A549 (cell line): ENCODE measurements around the gene RABAC1. TPM values are rescaled to one million over a fixed set of nuclear protein-coding genes. Genes with fewer than 3 reads are reported as not detected.

ENCODE experiments used
- ATAC-seq, 2 experiments: fragments of 200-7000 bp in 1 of 2; fragments of >200 bp in 1 of 2; cut with Nextera tagmentation in 1 of 2; cut with Tn5 transposase in 1 of 2; 3 replicates each; pipeline versions ENCODE4 v1.8.0 to v1.9.1; 2018 to 2020; ENCODE audit warnings: mild to moderate bottlenecking in 1 of 2, moderate library complexity in 1 of 2
- CTCF ChIA-PET: fragments of 300-600 bp; sonication (Branson Sonifier 250); formaldehyde crosslinking; extraction: SDS; loops from one replicate; lab custom pipeline; 2021; ENCODE audit warnings: antibody characterized with exemption, inconsistent platforms; lab: Yijun Ruan, JAX
- POLR2A ChIA-PET: fragments of 350-600 bp; formaldehyde crosslinking; extraction: SDS; loops from one replicate; lab custom pipeline; 2021; ENCODE audit warnings: antibody characterized with exemption, inconsistent platforms; lab: Yijun Ruan, JAX
- DNase-seq, 2 experiments: peaks; one replicate each; pipeline versions ENCODE4 v3.0.0 to v3.0.0-alpha.2; 2011 to 2016; ENCODE audit warnings: low read depth in 1 of 2, low spot score in 1 of 2
- FAIRE-seq: peaks from 2 replicates; lab custom pipeline; 2011; peaks lifted over from hg19 to GRCh38; lab: Jason Lieb, UNC
- H3K27ac ChIP-seq, 2 experiments: fragments of >200 bp; sonication (Bioruptor Twin); formaldehyde crosslinking; 3 replicates each; pipeline ENCODE4 v1.5.1; 2016 to 2017
- H3K4me1 ChIP-seq: fragments of >200 bp; sonication (Bioruptor Twin); formaldehyde crosslinking; 3 replicates; pipeline ENCODE4 v1.6.1; 2016
- H3K4me2 ChIP-seq: fragments of >200 bp; sonication (Bioruptor Twin); formaldehyde crosslinking; 3 replicates; pipeline ENCODE4 v1.6.1; 2016
- H3K4me3 ChIP-seq: fragments of >200 bp; sonication (Bioruptor Twin); formaldehyde crosslinking; 3 replicates; pipeline ENCODE4 v1.5.1; 2016
- H3K9me3 ChIP-seq: fragments of >200 bp; sonication (Bioruptor Twin); formaldehyde crosslinking; 3 replicates; pipeline ENCODE4 v1.6.1; 2016
- CBX2 ChIP-seq: fragments of 200-600 bp; sonication (generic); IDR thresholded peaks from 2 replicates; pipeline ENCODE4 v1.6.1; 2016; ENCODE audit warnings: low read depth, mild to moderate bottlenecking, borderline replicate concordance
- CHD2 ChIP-seq: fragments of 150-350 bp; IDR thresholded peaks from 2 replicates; pipeline ENCODE4 v1.6.1; 2014; ENCODE audit warnings: low read length; ENCODE audit not compliant: partially characterized antibody
- CTCF ChIP-seq: fragments of >200 bp; sonication (Bioruptor Twin); formaldehyde crosslinking; IDR thresholded peaks from 3 replicates; pipeline ENCODE4 v1.5.1; 2016
- FOSB ChIP-seq: fragments of 250-450 bp; sonication (Bioruptor Pico); IDR thresholded peaks from 2 replicates; pipeline ENCODE4 v1.5.0; 2020; ENCODE audit warnings: mild to moderate bottlenecking, moderate library complexity
- FOSL2 ChIP-seq, 2 experiments: fragments of 450-650 bp in 1 of 2; fragments of >200 bp in 1 of 2; sonication (Bioruptor Twin) in 1 of 2; formaldehyde crosslinking; IDR thresholded peaks; 2 replicates each; pipeline versions ENCODE4 v1.5.0 to v1.6.1; 2016 to 2020; ENCODE audit warnings: mild to moderate bottlenecking in 1 of 2, moderate library complexity in 1 of 2
- FOXS1 ChIP-seq: fragments of 250-450 bp; sonication (Bioruptor Pico); IDR thresholded peaks from 2 replicates; pipeline ENCODE4 v1.5.0; 2020; ENCODE audit warnings: mild to moderate bottlenecking, moderate library complexity
- HDAC2 ChIP-seq: fragments of 200-600 bp; sonication (generic); IDR thresholded peaks from 2 replicates; pipeline ENCODE4 v1.6.1; 2016
- HOXB13 ChIP-seq: fragments of 250-450 bp; sonication (Bioruptor Pico); IDR thresholded peaks from 2 replicates; pipeline ENCODE4 v1.5.0; 2020; ENCODE audit warnings: low read depth, mild to moderate bottlenecking, moderate library complexity
- KDM1A ChIP-seq: fragments of 200-600 bp; sonication (generic); IDR thresholded peaks from 2 replicates; pipeline ENCODE4 v1.6.1; 2016; ENCODE audit warnings: low read depth, mild to moderate bottlenecking
- KDM5A ChIP-seq: fragments of 200-600 bp; sonication (generic); IDR thresholded peaks from 2 replicates; pipeline ENCODE4 v1.6.1; 2016; ENCODE audit warnings: antibody characterized with exemption, mild to moderate bottlenecking
- MAZ ChIP-seq: fragments of 150-350 bp; IDR thresholded peaks from 2 replicates; pipeline ENCODE4 v1.6.1; 2014; ENCODE audit warnings: antibody characterized with exemption, low read depth, low read length, borderline replicate concordance
- MYC ChIP-seq: IDR thresholded peaks from 2 replicates; pipeline ENCODE4 v1.6.1; 2012; ENCODE audit warnings: mild to moderate bottlenecking, inconsistent platforms, low read length, improper control_type of control experiment, borderline replicate concordance
- NFE2L2 ChIP-seq: fragments of 150-350 bp; conservative IDR thresholded peaks from 2 replicates; pipeline ENCODE4 v1.6.1; 2014; ENCODE audit warnings: low read length
- NPAS2 ChIP-seq: fragments of 250-450 bp; sonication (Bioruptor Pico); IDR thresholded peaks from 2 replicates; pipeline ENCODE4 v1.8.0; 2022; ENCODE audit warnings: mild to moderate bottlenecking, moderate library complexity, borderline replicate concordance
- NR3C1 ChIP-seq: fragments of >200 bp; sonication (Bioruptor Twin); formaldehyde crosslinking; IDR thresholded peaks from 3 replicates; pipeline ENCODE4 v1.6.1; 2017
- PHF8 ChIP-seq: fragments of 200-600 bp; sonication (generic); IDR thresholded peaks from 2 replicates; pipeline ENCODE4 v1.6.1; 2016; ENCODE audit warnings: low read depth, mild to moderate bottlenecking, antibody characterized with exemption, moderate library complexity, borderline replicate concordance
- POLR2A ChIP-seq: IDR thresholded peaks from 2 replicates; pipeline ENCODE4 v1.6.1; 2012; ENCODE audit warnings: mild to moderate bottlenecking, low read length
- TP53 ChIP-seq: fragments of 250-450 bp; sonication (Bioruptor Pico); IDR thresholded peaks from 2 replicates; pipeline ENCODE4 v1.5.0; 2021; ENCODE audit warnings: mild to moderate bottlenecking, moderate library complexity
- USF2 ChIP-seq: fragments of 450-650 bp; IDR thresholded peaks from 2 replicates; pipeline ENCODE4 v1.6.1; 2014; ENCODE audit warnings: antibody characterized with exemption
- ZFP36 ChIP-seq: fragments of 450-650 bp; IDR thresholded peaks from 2 replicates; pipeline ENCODE4 v1.6.1; 2014; ENCODE audit warnings: borderline replicate concordance; ENCODE audit not compliant: partially characterized antibody
- ZNF302 ChIP-seq: fragments of 250-450 bp; sonication (Bioruptor Pico); IDR thresholded peaks from 2 replicates; pipeline ENCODE4 v1.9.0; 2021; ENCODE audit warnings: inconsistent platforms, mild to moderate bottlenecking, moderate library complexity
- WGBS: methylation state at CpG from one replicate; pipeline ENCODE4 v1.1.6; 2017; ENCODE audit errors: missing lambda C conversion rate; 5-methylcytosine and 5-hydroxymethylcytosine counted together
- polyA plus RNA-seq, 4 experiments: library from polyadenylated mRNA; depleted of rRNA in 3 of 4; stranded (reverse); fragments of >200 nt; fragmentation: RNase III in 1 of 4; extraction: RNeasy Plus Mini Kit Qiagen cat#74134 plus additional on column Dnase treatment in 1 of 4; gene quantifications; 2 replicates in 3 of 4; 3 replicates in 1 of 4; pipeline ENCODE4 v1.2.3, GENCODE V29; 2011 to 2017
- TF ChIP-seq, protein P1 (sequence below): fragments of 250-450 bp; sonication (Bioruptor Pico); IDR thresholded peaks from 2 replicates; pipeline ENCODE4 v1.5.0; 2020; ENCODE audit warnings: low read depth, mild to moderate bottlenecking, moderate library complexity
- TF ChIP-seq, protein P2 (sequence below): IDR thresholded peaks from 2 replicates; pipeline ENCODE4 v1.6.1; 2012
- TF ChIP-seq, protein P3 (sequence below): IDR thresholded peaks from 2 replicates; pipeline ENCODE4 v1.6.1; 2012; ENCODE audit warnings: low read depth, borderline replicate concordance

RABAC1 gene
- polyA plus RNA-seq, 2 of the 4 experiments (the other 2 are of a cell fraction): 117 to 247 TPM

DNA sequence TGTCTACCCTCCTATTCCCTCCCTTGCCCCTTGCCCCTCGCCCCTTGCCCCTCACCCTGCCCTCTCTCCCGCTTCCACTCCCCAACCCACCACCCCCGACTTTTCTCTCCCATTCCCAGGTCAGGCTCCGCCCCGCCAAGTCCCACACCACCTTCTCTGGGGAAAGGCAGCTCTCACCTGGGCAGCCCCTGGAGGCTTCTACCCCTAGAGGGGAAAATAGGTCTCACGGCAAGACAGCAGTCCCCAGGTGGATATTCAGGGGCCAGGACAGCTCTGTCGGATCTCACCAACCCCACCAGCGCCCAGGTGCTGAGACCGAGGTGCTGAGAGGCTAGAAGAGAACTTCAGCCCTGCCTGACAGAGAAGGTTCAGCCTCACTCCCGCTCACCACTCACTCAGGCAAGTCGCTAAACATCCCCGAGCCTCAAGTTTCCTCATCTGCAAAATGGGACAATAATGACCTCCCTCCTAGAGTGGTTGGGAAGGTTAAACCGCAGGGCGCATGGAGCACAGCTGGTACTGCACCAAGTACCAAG, 29.5 kb downstream of the RABAC1 start:
- ATAC-seq (no peak), DNase-seq (no peak), FAIRE-seq (peak; percentile 7)
- no peak overlapping the region for H3K27ac ChIP-seq
- WGBS: 78% methylated on average over 11 of the region's 14 CpGs
- CTCF ChIA-PET: interaction anchor here (0.7 to 9.9 kb wide), 9 partner anchors 10 to 56 kb away, joined by 3 to 163 read pairs (median 6); partner anchors contain the start of genes ARHGEF1, CD79A and RABAC1
- POLR2A ChIA-PET: no interaction called here
- H3K9me3 ChIP-seq: no peaks in the 10 kb centered on the region
- H3K4me3 ChIP-seq: no peak overlapping the region; the same call in 2 of the 3 replicates
- TF ChIP-seq NFE2L2: no peak
- TF ChIP-seq HDAC2: no peak
- no peak for TF ChIP-seq ZFP36
- no peak for TF ChIP-seq KDM1A
- no peak for TF ChIP-seq FOSB (CRISPR knock-in tag)
- TF ChIP-seq, protein P1, sequence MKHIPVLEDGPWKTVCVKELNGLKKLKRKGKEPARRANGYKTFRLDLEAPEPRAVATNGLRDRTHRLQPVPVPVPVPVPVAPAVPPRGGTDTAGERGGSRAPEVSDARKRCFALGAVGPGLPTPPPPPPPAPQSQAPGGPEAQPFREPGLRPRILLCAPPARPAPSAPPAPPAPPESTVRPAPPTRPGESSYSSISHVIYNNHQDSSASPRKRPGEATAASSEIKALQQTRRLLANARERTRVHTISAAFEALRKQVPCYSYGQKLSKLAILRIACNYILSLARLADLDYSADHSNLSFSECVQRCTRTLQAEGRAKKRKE (CRISPR knock-in tag): no peak
- no peak for TF ChIP-seq FOXS1
- TF ChIP-seq TP53 (CRISPR knock-in tag): no peak
- no peak for TF ChIP-seq HOXB13 (CRISPR knock-in tag)
- H3K4me1 ChIP-seq: peaks cover 13% of the 10 kb centered on the region; the same call in 1 of the 3 replicates
- no peak overlapping the region; the same call in 2 of the 3 replicates for H3K4me2 ChIP-seq

- Histone ChIP-seq H3K27ac (peak overlapping the region; percentile 29 to 77; a peak in 4 of 6 replicates), H3K9me3 (no peaks in the 10 kb centered on the region), H3K4me1 (peaks cover 13% of the 10 kb centered on the region; the same call in 1 of the 3 replicates), H3K4me3 (peak overlapping the region; percentile 59), H3K4me2 (peak overlapping the region; percentile 99)
- peak; percentile 97 for FAIRE-seq
- POLR2A ChIA-PET: interaction anchor here (1.0 kb wide), 1 partner anchor 69 kb away, joined by 3 read pairs; the partner anchor contains the start of gene RPS19
- peak in 1 of 2 experiments; percentile 53 for DNase-seq
- TF ChIP-seq NPAS2 (CRISPR knock-in tag): no peak
- TF ChIP-seq, protein P2, sequence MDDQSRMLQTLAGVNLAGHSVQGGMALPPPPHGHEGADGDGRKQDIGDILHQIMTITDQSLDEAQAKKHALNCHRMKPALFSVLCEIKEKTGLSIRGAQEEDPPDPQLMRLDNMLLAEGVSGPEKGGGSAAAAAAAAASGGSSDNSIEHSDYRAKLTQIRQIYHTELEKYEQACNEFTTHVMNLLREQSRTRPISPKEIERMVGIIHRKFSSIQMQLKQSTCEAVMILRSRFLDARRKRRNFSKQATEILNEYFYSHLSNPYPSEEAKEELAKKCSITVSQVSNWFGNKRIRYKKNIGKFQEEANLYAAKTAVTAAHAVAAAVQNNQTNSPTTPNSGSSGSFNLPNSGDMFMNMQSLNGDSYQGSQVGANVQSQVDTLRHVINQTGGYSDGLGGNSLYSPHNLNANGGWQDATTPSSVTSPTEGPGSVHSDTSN: no peak
- TF ChIP-seq ZNF302: no peak
- TF ChIP-seq NR3C1: no peak
- TF ChIP-seq, protein P3, sequence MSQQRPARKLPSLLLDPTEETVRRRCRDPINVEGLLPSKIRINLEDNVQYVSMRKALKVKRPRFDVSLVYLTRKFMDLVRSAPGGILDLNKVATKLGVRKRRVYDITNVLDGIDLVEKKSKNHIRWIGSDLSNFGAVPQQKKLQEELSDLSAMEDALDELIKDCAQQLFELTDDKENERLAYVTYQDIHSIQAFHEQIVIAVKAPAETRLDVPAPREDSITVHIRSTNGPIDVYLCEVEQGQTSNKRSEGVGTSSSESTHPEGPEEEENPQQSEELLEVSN: no peak
- no peak for TF ChIP-seq TP53 (CRISPR knock-in tag)
- no peak for TF ChIP-seq MAZ
- TF ChIP-seq CBX2: no peak
- no peak for TF ChIP-seq KDM5A
- no peak for TF ChIP-seq POLR2A
- TF ChIP-seq CHD2: no peak
- no peak for TF ChIP-seq ZFP36
- no peak for TF ChIP-seq HOXB13 (CRISPR knock-in tag)
- TF ChIP-seq MYC: no peak
- no peak for TF ChIP-seq KDM1A
- no peak for TF ChIP-seq FOSL2 (IDR thresholded peaks at IDR 0.05)
- TF ChIP-seq FOSL2 (CRISPR knock-in tag; IDR thresholded peaks at IDR 0.05): no peak
- no peak for TF ChIP-seq CTCF
- no peak for TF ChIP-seq USF2
- no peak for TF ChIP-seq PHF8
- CTCF ChIA-PET: interaction anchor here (1.0 to 9.9 kb wide), 10 partner anchors 9 to 55 kb away, joined by 3 to 163 read pairs (median 5); partner anchors contain the start of genes ARHGEF1, CD79A and RABAC1
- ATAC-seq: peak; percentile 2 to 41; a peak in 3 of 6 replicates
- 17% methylated on average over 29 of the region's 29 CpGs for WGBS
Observed at GRCh38 chr19:41928754-41929535, 30.2 kb downstream of the RABAC1 start.
